Dermis microvascular lymphatic vessel endothelial cell (primary cell): Measurements from ENCODE around the gene MB. TPM values are rescaled to one million over a fixed set of nuclear protein-coding genes. Genes with fewer than 3 reads are reported as not detected.
"Not testable (repeated sequence)": the region's sequence is repeated elsewhere in the genome, so short reads cannot be mapped to it uniquely, and the experiment has no call there.

Source experiments
- DNase-seq, 2 donors: peaks; one replicate each; pipeline versions ENCODE4 v3.0.0 to v3.0.0-alpha.2; 2010; ENCODE audit warnings: low read depth in 2 of 2
- total RNA-seq: library from RNA; depleted of rRNA; stranded (reverse); fragments of >200 nt; gene quantifications from 2 replicates; pipeline ENCODE4 v1.2.1, GENCODE V29; 2014

MB gene
- total RNA-seq: not detected in 2 replicates

- DNase-seq: no peak
Measured at GRCh38 chr22:35617137-35617755, at the start of gene MB. Gene MB, minus strand, starts transcription at chr22:35617329. Its CDS starts 72 bp downstream, at chr22:35617257.

GRCh38 chr22:35666699-35667098, 49.6 kb upstream of the MB start:
- DNase-seq: not testable (repeated sequence)

DNA sequence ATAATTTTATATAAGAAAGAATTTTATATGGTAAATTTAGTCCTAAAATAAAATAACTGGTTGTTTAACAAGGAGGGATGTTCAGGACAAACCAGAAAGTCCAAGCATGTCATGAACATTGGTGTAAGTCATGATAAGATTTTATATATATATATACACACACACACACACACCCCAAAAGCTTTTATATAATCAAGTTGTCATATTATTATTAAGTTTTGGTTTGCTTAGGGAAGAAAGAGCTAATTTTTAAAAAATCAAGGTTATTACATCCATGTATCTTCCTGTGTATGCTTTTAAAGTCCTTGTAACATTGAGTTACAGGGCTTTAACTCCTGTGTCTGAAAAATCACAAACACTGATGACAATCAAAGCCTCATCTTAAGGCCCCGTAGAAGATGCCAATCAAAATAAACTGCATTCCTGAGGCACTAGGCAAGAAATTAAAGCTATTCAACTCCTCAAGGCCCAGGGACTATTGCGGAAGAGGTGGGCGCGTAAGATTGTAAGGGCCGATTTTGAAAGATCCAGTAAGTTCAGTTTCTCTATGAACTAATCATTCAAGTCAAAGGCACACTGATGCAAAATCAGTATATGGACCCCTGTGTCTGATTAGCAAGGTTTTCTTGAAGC, 47.9 kb upstream of the MB start:
- DNase-seq: no peak

- no peak for DNase-seq
Measured at GRCh38 chr22:35663371-35663770, 46.2 kb upstream of the MB start.

GRCh38 chr22:35662914-35663313, 45.8 kb upstream of the MB start:
- DNase-seq: no peak

DNA sequence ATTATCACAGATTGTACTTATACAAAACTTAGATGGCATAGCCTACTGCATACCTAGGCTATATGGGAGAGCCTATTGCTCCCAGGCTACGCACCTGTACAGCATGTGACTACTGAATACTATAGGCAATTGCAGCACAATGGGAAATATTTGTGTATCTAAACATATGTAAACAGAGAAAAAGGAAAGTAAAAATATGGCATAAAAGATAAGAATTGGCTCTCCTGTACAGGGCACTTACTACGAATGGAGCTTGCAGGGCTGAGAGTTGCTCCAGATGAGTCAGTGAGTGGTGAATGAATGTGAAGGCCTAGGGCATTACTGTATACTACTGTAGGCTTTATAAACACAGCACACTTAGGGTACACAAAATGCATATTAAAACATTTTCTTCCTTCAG, 44.3 kb upstream of the MB start:
- DNase-seq: no peak

- peak in 1 of 2 donors; percentile 19 for DNase-seq
Measured at GRCh38 chr22:35660291-35661127, 43.4 kb upstream of the MB start.

- no peak for DNase-seq
Measured at GRCh38 chr22:35657571-35658312, 40.6 kb upstream of the MB start.

GRCh38 chr22:35656284-35656752, 39.2 kb upstream of the MB start:
- no peak for DNase-seq

DNA sequence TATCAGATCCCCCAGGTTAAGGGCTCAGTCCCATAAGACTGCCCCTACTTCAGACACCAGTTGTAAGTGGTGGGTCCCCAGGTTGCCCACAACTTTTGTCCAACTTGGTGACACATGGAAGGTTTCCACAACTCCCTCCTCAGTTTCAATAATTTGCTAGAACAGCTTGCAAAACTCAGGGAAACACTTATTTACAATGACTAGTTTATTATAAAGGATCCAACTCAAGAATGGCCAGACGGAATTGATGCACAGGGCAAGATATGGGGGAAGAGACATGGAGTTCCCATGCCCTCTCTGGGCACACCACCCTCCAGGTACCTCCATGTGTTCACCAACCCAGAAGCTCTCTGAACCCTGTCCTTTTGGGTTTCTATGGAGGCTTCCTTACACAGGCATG, 36.7 kb upstream of the MB start:
- no peak for DNase-seq

GRCh38 chr22:35651085-35651484, 34.0 kb upstream of the MB start:
- DNase-seq: no peak

GRCh38 chr22:35649636-35650250, 32.6 kb upstream of the MB start:
- no peak for DNase-seq

DNA sequence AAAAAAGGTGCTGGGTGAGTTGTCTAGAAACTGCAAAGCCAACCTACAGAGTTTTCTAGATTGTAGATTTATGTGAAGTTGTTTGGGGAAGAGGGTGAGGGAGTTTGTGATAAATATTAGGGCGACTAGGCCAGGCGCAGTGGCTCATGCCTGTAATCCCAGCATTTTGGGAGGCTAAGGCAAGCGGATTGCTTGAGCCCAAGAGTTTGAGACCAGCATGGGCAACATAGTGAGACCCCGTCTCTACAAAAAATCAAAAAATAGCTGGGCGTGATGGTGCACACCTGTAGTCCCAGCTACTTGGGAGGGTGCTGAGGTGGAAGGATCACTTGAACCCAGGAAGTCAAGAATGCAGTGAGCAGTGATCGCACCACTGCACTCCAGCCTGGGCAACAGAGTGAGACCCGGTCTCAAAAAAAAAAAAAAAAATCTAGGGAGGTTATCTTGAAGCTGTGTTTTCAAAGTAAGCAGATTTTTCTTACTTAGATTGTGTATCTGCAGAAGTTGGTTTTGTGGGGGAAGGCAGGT, 32.0 kb upstream of the MB start:
- DNase-seq: no peak

GRCh38 chr22:35648066-35649025, 31.2 kb upstream of the MB start, which contains the start of gene APOL6:
Gene APOL6, plus strand, starts transcription at chr22:35648446. Its CDS starts 7,980 bp downstream, at chr22:35656426.
- peak; percentile 63 to 71 for DNase-seq

GRCh38 chr22:35645646-35646045, 28.5 kb upstream of the MB start:
- DNase-seq: no peak

DNA sequence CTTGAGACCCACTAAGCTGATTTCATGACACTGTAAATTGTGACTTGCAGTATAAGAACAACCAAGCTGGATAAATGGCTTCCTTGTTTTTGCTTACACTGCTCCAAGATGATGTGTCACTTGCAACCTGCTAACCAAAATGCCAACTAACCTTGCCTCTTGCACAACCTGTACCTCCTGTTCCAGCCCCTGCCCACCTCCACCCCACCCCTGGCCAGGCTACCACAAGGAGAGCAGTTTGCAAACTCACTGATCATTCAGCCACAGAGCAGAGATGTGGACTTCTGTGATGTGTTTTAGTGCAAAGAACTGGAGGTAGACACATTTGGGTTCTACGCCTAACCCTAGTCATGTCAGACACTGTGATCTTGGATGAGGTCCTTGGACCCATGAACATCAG, 26.9 kb upstream of the MB start:
- DNase-seq: no peak

DNA sequence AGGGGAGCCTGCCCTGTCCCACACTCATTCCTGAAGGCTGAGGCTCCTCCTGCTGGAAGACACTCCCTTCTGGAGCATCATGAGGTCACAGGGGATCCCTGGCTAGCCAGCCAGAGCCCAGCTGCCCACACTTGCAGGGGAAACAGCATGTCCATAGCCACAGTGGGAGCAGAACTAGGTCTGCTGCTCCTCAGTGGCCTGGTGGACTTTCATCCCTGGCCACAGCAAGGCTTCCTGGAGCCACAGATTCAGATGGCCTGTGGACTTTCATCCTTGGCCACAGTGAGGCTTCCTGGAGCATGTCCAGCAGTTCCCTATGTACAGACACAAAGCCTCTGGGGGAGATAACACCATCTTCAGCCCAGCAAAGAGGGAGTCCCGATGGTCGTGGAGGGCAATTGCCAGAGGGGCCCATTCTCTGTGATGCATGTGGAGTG, 25.2 kb upstream of the MB start:
- no peak for DNase-seq

GRCh38 chr22:35641494-35642120, 24.5 kb upstream of the MB start:
- no peak for DNase-seq

- DNase-seq: peak in 1 of 2 donors; percentile 18
Measured at GRCh38 chr22:35638410-35638809, 21.3 kb upstream of the MB start.
